H9 (cell line): Measurements from ENCODE around the gene SPAG17. TPM values are rescaled to one million over a fixed set of nuclear protein-coding genes. Genes with fewer than 3 reads are reported as not detected.

Experiments
- DNase-seq: peaks from one replicate; pipeline ENCODE4 v3.0.0-alpha.2; 2017
- H2AFZ ChIP-seq: one replicate; pipeline ENCODE4 v1.6.1; 2013; ENCODE audit warnings: mild to moderate bottlenecking, low read length, control low read depth, moderate library complexity
- H2AK5ac ChIP-seq: 2 replicates; pipeline ENCODE4 v1.6.1; 2013; ENCODE audit warnings: low read length, control low read depth, mixed read lengths; ENCODE audit not compliant: insufficient read length
- H2BK120ac ChIP-seq: one replicate; pipeline ENCODE4 v1.6.1; 2013; ENCODE audit warnings: low read depth, mild to moderate bottlenecking, low read length, control low read depth, inconsistent platforms; ENCODE audit not compliant: poor library complexity, severe bottlenecking
- H2BK12ac ChIP-seq: 2 replicates; pipeline ENCODE4 v1.6.1; 2013; ENCODE audit warnings: low read length, control low read depth, mixed read lengths, low read depth; ENCODE audit not compliant: insufficient read length
- H2BK15ac ChIP-seq: 2 replicates; pipeline ENCODE4 v1.6.1; 2013; ENCODE audit warnings: low read depth, low read length, control low read depth
- H2BK20ac ChIP-seq: one replicate; pipeline ENCODE4 v1.6.1; 2013; ENCODE audit warnings: low read depth, mild to moderate bottlenecking, low read length, control low read depth, inconsistent platforms; ENCODE audit not compliant: poor library complexity, severe bottlenecking
- H2BK5ac ChIP-seq: 2 replicates; pipeline ENCODE4 v1.6.1; 2013; ENCODE audit warnings: low read length, control low read depth, mixed read lengths; ENCODE audit not compliant: insufficient read length
- H3K14ac ChIP-seq: 2 replicates; pipeline ENCODE4 v1.6.1; 2013; ENCODE audit warnings: low read length, control low read depth; ENCODE audit not compliant: insufficient read depth
- H3K18ac ChIP-seq: 2 replicates; pipeline ENCODE4 v1.6.1; 2013; ENCODE audit warnings: low read depth, mild to moderate bottlenecking, mixed read lengths, low read length, control low read depth; ENCODE audit not compliant: insufficient read length
- H3K23ac ChIP-seq: 2 replicates; pipeline ENCODE4 v1.6.1; 2013; ENCODE audit warnings: low read length, control low read depth, mixed read lengths, low read depth; ENCODE audit not compliant: insufficient read length
- H3K23me2 ChIP-seq: 2 replicates; pipeline ENCODE4 v1.6.1; 2013; ENCODE audit warnings: low read depth, mild to moderate bottlenecking, mixed read lengths, low read length, control low read depth; ENCODE audit not compliant: insufficient read length, poor library complexity, severe bottlenecking
- H3K27ac ChIP-seq: 2 replicates; pipeline ENCODE4 v1.5.1; 2013; ENCODE audit warnings: low read length, control low read depth, mixed read lengths, low read depth; ENCODE audit not compliant: insufficient read length
- H3K27me3 ChIP-seq: 2 replicates; pipeline ENCODE4 v1.6.1; 2013; ENCODE audit warnings: low read length, control low read depth, inconsistent platforms; ENCODE audit not compliant: insufficient read depth
- H3K4ac ChIP-seq: 2 replicates; pipeline ENCODE4 v1.6.1; 2013; ENCODE audit warnings: low read depth, mild to moderate bottlenecking, control low read depth, inconsistent platforms, low read length, moderate library complexity
- H3K4me1 ChIP-seq: 2 replicates; pipeline ENCODE4 v1.6.1; 2013; ENCODE audit warnings: low read length, control low read depth, inconsistent platforms; ENCODE audit not compliant: insufficient read depth
- H3K4me2 ChIP-seq: 2 replicates; pipeline ENCODE4 v1.6.1; 2013; ENCODE audit warnings: low read length, control low read depth, mixed read lengths; ENCODE audit not compliant: insufficient read length, insufficient read depth
- H3K56ac ChIP-seq: 2 replicates; pipeline ENCODE4 v1.6.1; 2013; ENCODE audit warnings: low read depth, mild to moderate bottlenecking, mixed read lengths, low read length, control low read depth; ENCODE audit not compliant: insufficient read length
- H3K79me1 ChIP-seq: 2 replicates; pipeline ENCODE4 v1.6.1; 2013; ENCODE audit warnings: low read depth, mild to moderate bottlenecking, moderate library complexity, low read length, control low read depth, inconsistent platforms; ENCODE audit not compliant: insufficient read depth, poor library complexity, severe bottlenecking
- H3K79me2 ChIP-seq: 2 replicates; pipeline ENCODE4 v1.6.1; 2013; ENCODE audit warnings: low read length, control low read depth, inconsistent platforms; ENCODE audit not compliant: insufficient read depth
- H3K9ac ChIP-seq: 2 replicates; pipeline ENCODE4 v1.6.1; 2013; ENCODE audit warnings: low read length, control low read depth, mixed read lengths; ENCODE audit not compliant: insufficient read length; ENCODE audit errors: extremely low read depth
- H3K9me3 ChIP-seq: one replicate; pipeline ENCODE4 v1.6.1; 2013; ENCODE audit warnings: low read depth, low read length, inconsistent platforms; ENCODE audit not compliant: control insufficient read depth
- H3T11ph ChIP-seq: one replicate; pipeline ENCODE4 v1.6.1; 2013; ENCODE audit warnings: mild to moderate bottlenecking, low read length, control low read depth, inconsistent platforms
- H4K20me1 ChIP-seq: one replicate; pipeline ENCODE4 v1.6.1; 2013; ENCODE audit not compliant: control insufficient read depth, insufficient read length, insufficient read depth
- H4K5ac ChIP-seq: 2 replicates; pipeline ENCODE4 v1.6.1; 2013; ENCODE audit warnings: low read depth, mild to moderate bottlenecking, mixed read lengths, low read length, control low read depth; ENCODE audit not compliant: insufficient read length
- H4K8ac ChIP-seq: replicated peaks from 2 replicates; pipeline ENCODE4 v1.6.1; 2013; ENCODE audit warnings: low read length, control low read depth, mixed read lengths, low read depth; ENCODE audit not compliant: insufficient read length
- H4K91ac ChIP-seq: 2 replicates; pipeline ENCODE4 v1.6.1; 2013; ENCODE audit warnings: low read depth, mild to moderate bottlenecking, moderate library complexity, mixed read lengths, low read length, control low read depth; ENCODE audit not compliant: insufficient read length
- H3K27ac Mint-ChIP-seq, 3 experiments: 2 replicates in 2 of 3; 3 replicates in 1 of 3; pipeline ENCODE4 v1.8.0; 2020 to 2021; ENCODE audit warnings: mixed read lengths in 3 of 3, mild to moderate bottlenecking in 1 of 3, moderate library complexity in 1 of 3
- H3K27me3 Mint-ChIP-seq: 2 replicates; pipeline ENCODE4 v1.8.0; 2021; ENCODE audit warnings: low read depth, mild to moderate bottlenecking, moderate library complexity, mixed read lengths
- H3K36me3 Mint-ChIP-seq, 3 experiments: 2 replicates in 2 of 3; 3 replicates in 1 of 3; pipeline ENCODE4 v1.8.0; 2020 to 2021; ENCODE audit warnings: low read depth in 3 of 3, mixed read lengths in 3 of 3; ENCODE audit not compliant: insufficient read depth in 1 of 3
- H3K4me1 Mint-ChIP-seq, 2 experiments: 2 replicates each; pipeline ENCODE4 v1.8.0; 2020; ENCODE audit warnings: mixed read lengths in 2 of 2
- H3K4me3 Mint-ChIP-seq, 2 experiments: 2 replicates in 1 of 2; 3 replicates in 1 of 2; pipeline ENCODE4 v1.8.0; 2020 to 2021; ENCODE audit warnings: mild to moderate bottlenecking in 2 of 2, mixed read lengths in 2 of 2, moderate library complexity in 1 of 2
- H3K9me3 Mint-ChIP-seq, 2 experiments: 2 replicates in 1 of 2; 3 replicates in 1 of 2; pipeline ENCODE4 v1.8.0; 2020; ENCODE audit warnings: mild to moderate bottlenecking in 2 of 2, mixed read lengths in 2 of 2, moderate library complexity in 1 of 2
- CTCF ChIP-seq: fragments of 200-600 bp; sonication (generic); conservative IDR thresholded peaks from 3 replicates; pipeline ENCODE4 v1.8.0; 2021; ENCODE audit warnings: antibody characterized with exemption, mild to moderate bottlenecking
- WGBS: extraction: QIAGEN DNeasy Blood & Tissue Kit; methylation state at CpG from one replicate; pipeline ENCODE4 v1.1.7; 2013; ENCODE audit warnings: missing lambda C conversion rate, low lambda C conversion rate, mixed read lengths; ENCODE audit not compliant: insufficient read length; ENCODE audit errors: extremely low coverage; 5-methylcytosine and 5-hydroxymethylcytosine counted together
- total RNA-seq: library from RNA; stranded (reverse); gene quantifications from 2 replicates; pipeline ENCODE4 v1.2.1, GENCODE V29; 2021

SPAG17 gene
- total RNA-seq, 1 experiment from 2014 or later: 0.37 TPM

- H2BK12ac ChIP-seq: no peak overlapping the region
- Mint-ChIP-seq H3K36me3 (peaks cover 5 to 17% (median 8%) of the 10 kb centered on the region in 3 experiments; a peak in 6 of 7 replicates), H3K27me3 (no peaks in the 10 kb centered on the region), H3K4me1 (peaks cover 31 to 39% of the 10 kb centered on the region in 2 experiments), H3K27ac (peak overlapping the region; percentile 44 to 90 (median 60); a peak in 6 of 7 replicates), H3K9me3 (peaks cover 4 to 5% of the 10 kb centered on the region in 2 experiments; a peak in 4 of 5 replicates), H3K4me3 (peak overlapping the region; percentile 96)
- peak; percentile 61 for DNase-seq
- no peak overlapping the region for H2BK15ac ChIP-seq
- no peak overlapping the region for H2BK5ac ChIP-seq
- no peak overlapping the region for H3K27ac ChIP-seq
- H2BK20ac ChIP-seq: no peak overlapping the region
- H4K91ac ChIP-seq: no peak overlapping the region
- no peaks in the 10 kb centered on the region for H3K79me1 ChIP-seq
- no peaks in the 10 kb centered on the region; the same call in 1 of the 2 replicates for H3K4me1 ChIP-seq
- H3K9ac ChIP-seq: peak overlapping the region; percentile 39
- TF ChIP-seq CTCF: peak; percentile 28; the same call in 1 of the 3 replicates
- no peak overlapping the region for H2AFZ ChIP-seq
- no CpG with 5 or more reads among the region's 24 CpGs for WGBS
- no peak overlapping the region for H3K23ac ChIP-seq
- peaks cover 29% of the 10 kb centered on the region; the same call in 1 of the 2 replicates for H3K79me2 ChIP-seq
- no peak overlapping the region for H3K14ac ChIP-seq
- H2AK5ac ChIP-seq: no peak overlapping the region
- no peak overlapping the region for H3K56ac ChIP-seq
- peaks cover 12% of the 10 kb centered on the region for H3K23me2 ChIP-seq
- H4K20me1 ChIP-seq: peaks cover 2% of the 10 kb centered on the region
- peak overlapping the region; percentile 95 for H3K4me2 ChIP-seq
- no peak overlapping the region for H4K5ac ChIP-seq
- H4K8ac ChIP-seq: no peak overlapping the region
- no peaks in the 10 kb centered on the region for H3K9me3 ChIP-seq
- peaks cover 1% of the 10 kb centered on the region; the same call in 1 of the 2 replicates for H3K27me3 ChIP-seq
- no peak overlapping the region for H3K4ac ChIP-seq
- no peak overlapping the region for H3K18ac ChIP-seq
- no peak overlapping the region for H2BK120ac ChIP-seq
- no peak overlapping the region for H3T11ph ChIP-seq
These were observed 256.1 kb downstream of the SPAG17 start for GRCh38 chr1:117928881-117929342.
